Measurements from ENCODE around the gene FNDC11. TPM values are rescaled to one million over a fixed set of nuclear protein-coding genes. Genes with fewer than 3 reads are reported as not detected.

Gene FNDC11
- total RNA-seq, 1 experiment from 2014 or later, result not detected

DNA sequence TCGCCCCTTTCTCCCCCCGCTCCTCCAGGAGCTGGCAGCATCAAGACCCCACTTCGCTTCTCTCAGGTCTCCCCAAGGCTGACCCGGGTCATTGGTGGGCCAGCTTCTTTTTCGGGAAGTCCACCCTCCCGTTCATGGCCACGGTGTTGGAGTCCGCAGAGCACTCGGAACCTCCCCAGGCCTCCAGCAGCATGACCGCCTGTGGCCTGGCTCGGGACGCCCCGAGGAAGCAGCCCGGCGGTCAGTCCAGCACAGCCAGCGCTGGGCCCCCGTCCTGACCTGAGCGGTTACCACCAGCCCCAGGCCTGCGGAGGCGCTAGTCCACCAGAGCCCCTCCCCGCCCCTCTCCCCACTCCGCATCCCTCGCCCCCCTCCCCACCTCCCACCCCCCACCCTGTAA is 32.4 kb upstream of the FNDC11 start:
- Histone ChIP-seq H3K27me3 (peaks cover 3% of the 10 kb centered on the region), H3K4me3 (peak overlapping the region; percentile 95), H3K9me3 (no peaks in the 10 kb centered on the region), H3K36me3 (peaks cover 25% of the 10 kb centered on the region)
- DNase-seq, result no peak

DNA sequence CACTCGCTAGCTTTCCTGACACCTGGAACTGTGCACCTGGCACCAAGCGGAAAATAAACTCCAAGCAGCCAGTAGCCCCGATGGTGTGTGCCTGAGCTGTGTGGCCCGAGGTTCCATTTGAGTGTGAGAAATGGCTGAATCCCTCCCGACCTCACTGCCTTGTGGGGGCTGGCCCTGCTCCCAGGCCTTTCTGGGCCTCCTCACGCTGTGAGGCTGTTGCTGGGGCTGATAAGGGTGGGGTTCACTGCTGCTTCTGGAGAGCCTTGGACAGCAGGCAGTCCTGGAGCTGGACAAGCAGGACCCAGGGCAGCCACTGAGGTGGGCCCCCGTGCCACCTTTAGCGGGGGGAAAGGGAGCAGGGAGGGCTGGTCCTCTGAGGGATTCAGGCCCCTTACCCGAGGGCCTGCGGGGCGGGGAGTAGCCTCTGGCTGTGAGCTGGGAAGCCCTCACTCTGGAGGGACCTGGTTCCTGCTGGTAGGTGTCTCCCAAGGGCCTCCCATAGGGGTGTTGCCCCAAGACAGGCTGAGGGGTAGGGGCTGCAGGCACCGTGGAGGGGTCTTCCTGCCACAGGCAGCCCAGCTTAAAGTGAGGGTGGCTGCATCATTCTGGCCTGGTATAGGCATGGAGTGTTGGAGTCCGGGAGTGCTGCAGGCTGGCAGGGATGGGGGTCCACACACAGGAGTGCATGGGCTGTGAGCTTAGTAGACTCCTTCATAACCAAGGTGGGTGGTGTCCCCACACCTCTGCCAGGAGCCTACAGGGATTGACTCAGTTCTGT is 31.7 kb upstream of the FNDC11 start:
- no peak for DNase-seq
- H3K36me3 ChIP-seq, result peaks cover 25% of the 10 kb centered on the region
- H3K27me3 ChIP-seq, result no peaks in the 10 kb centered on the region; the same call in 1 of the 2 replicates
- no peak overlapping the region for H3K4me3 ChIP-seq
- H3K9me3 ChIP-seq, result no peaks in the 10 kb centered on the region

DNA sequence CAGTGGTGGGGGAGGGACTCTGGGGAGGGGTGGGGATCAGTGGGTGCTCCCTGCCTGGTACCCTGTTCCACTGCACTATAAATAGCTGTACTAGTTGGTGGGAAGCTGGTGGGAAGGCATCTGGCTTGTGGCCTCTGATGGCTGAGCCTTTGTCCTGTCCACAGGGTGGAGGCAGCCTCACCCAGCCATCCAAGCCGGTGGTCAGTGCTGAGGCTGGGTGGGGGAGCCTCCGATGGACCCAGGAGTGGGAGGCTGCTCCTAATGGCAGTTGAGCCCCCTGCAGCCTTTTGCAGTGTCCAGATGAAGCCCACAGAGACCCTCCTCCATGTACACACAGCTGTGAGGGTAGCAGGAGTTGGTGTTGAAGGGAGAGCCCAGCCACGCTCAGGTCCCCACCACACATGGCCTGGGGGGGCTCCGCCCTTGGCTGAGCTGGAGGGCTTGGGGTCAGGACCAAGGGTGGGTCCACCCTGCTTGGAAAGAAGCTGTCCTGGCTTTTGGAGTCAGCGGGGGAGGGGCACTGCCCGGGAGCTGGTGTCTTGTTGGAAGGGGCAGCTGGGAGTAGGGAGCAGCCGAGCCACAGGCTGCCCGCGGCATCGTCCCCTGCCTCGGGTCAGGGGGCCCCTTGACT is 30.9 kb upstream of the FNDC11 start:
- DNase-seq, result no peak
- Histone ChIP-seq H3K36me3 (peaks cover 25% of the 10 kb centered on the region), H3K9me3 (no peaks in the 10 kb centered on the region), H3K4me3 (no peak overlapping the region), H3K27me3 (no peaks in the 10 kb centered on the region; the same call in 1 of the 2 replicates)

DNA sequence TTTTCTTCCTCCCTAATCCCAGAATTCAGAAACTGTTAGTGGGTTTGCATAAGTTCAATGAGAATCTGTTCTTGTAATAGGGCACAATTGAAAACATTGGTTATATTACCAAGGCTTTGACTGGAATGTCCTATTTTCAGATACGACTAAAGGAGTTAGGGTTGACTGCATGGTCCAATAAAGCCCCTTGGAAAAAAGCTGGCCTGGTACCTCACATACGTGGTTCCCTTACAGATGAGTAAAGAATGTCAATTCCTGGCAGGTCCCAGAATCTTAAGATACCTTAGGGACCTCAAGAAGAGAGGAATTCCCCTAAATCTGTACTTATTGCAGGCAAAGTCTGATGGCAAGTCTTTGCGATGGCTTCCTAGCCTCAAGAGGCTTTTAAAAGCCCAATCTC is 28.8 kb upstream of the FNDC11 start:
- Histone ChIP-seq H3K27me3 (no peaks in the 10 kb centered on the region), H3K9me3 (no peaks in the 10 kb centered on the region), H3K4me3 (no peak overlapping the region), H3K36me3 (peaks cover 25% of the 10 kb centered on the region)
- DNase-seq, result no peak

DNA sequence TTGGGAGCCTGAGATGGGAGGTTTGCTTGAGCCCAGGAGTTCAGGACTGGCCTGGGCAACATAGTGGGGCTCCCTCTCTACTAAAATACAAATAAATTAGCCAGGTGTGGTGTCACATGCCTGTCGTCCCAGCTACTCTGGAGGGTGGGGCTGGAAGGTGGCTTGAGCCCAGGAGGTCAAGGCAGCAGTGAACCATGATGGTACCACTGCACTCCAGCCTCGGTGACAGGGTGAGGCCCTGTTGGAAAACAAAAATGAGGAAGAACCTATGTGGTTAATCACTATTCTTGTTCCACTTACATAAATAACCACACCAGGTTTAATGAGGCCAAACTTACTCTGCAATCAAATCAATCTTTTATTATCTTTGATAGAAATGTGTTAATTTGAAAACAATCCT is 28.0 kb upstream of the FNDC11 start:
- Histone ChIP-seq H3K4me3 (no peak overlapping the region), H3K9me3 (no peaks in the 10 kb centered on the region), H3K36me3 (peaks cover 25% of the 10 kb centered on the region), H3K27me3 (no peaks in the 10 kb centered on the region)
- DNase-seq, result no peak

DNA sequence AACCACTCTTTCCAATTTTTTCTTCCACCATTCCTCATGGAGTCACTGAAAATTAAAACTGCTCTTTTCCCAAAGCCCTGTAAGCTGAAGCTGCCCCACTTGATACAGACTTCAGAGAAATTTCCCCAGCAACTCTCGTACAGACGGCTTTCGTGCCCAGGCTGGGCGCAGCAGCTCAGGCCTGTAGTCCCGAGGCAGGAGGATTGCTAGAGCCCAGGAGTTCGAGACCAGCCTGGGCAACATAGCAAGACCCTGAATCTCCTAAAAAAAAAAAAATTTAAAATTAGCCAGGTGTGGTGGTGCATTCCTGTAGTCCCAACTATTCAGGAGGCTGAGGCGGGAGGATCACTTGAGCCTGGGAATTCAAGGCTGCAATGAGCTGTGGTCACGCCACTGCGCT is 26.8 kb upstream of the FNDC11 start:
- DNase-seq, result no peak
- Histone ChIP-seq H3K9me3 (no peaks in the 10 kb centered on the region), H3K27me3 (no peaks in the 10 kb centered on the region), H3K4me3 (no peak overlapping the region), H3K36me3 (peaks cover 16% of the 10 kb centered on the region)

DNA sequence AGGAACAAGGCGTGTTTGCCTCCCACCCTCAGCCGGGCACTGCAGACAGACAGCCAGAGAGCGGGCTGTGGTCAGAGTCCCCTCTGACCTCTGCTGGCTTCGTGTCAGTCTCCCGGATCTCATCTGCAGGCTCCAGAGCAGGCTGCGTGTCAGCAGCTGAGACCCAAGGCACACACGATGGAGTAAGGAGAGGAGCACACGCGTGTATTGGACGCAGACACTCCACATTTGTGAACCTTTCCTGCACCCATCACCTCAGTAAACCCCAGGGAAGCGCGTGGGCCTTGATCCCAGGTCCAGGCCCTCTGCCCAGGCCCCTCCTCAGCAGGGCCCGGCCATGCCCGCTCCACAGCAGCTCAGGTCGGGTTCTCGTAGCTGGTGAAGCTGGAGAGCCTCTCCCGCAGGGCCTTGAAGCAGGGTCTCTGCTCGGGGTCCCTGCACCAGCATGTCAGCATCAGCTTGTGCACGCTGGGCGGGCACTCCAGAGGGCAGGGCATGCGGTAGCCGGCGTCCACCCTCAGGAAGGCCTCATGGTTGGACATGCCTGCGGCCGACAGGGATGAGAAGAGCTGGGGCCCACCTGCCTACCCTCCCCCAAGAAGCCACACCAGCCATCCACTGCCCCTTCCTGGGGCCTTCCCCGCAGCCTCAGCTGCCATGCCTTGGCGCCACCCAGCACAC is 24.6 kb upstream of the FNDC11 start:
- DNase-seq, result no peak
- no peaks in the 10 kb centered on the region for H3K9me3 ChIP-seq

DNA sequence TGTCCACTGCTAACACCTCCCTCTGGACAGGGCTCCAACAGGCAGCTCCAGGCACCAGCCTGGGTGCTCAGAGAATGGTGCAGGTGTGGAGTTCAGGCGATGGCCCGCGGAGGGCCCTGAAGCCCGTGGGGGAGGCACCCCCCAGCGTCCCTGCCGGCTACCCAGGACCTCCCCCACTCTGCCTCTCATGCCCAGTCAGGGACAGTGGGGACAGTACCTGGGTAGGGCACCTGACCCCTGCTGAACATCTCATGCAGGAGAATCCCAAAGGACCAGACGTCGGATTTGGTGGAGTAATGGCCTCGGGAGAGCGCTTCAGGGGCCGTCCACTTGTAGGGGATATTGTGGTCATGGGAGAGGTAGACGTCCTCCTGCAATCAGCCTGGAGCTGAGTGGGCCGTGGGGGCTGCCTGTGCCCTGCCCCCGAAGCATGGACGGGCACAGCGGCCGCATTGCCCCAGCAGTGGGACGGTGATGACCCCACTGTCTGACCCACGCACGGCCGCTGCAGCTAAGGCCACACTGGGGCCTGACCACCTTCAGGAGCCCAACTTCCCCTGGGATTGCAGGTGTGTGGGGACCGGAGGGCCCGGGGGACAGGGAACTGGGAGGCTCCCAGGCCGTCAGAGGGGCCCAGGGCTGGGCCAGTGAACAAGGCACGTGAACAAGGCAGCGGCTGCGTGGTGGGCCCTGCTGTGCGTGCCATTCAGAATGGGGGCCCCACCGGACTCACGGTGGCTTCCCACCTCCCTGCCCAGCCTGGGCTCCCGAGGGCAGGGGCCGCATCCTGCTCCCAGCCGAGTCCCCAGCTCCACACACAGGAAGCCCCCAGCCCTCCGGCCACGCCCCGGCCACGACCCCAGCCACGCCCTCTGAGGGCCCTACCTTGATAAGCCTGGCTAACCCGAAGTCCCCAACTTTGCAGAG is 23.8 kb upstream of the FNDC11 start:
- DNase-seq, result no peak
- Histone ChIP-seq H3K4me3 (no peak overlapping the region), H3K9me3 (no peaks in the 10 kb centered on the region), H3K36me3 (no peaks in the 10 kb centered on the region), H3K27me3 (no peaks in the 10 kb centered on the region)

More for the DNA sequence above, 24.6 kb upstream of the FNDC11 start:
- H3K4me3 ChIP-seq, result no peak overlapping the region
- no peaks in the 10 kb centered on the region for H3K36me3 ChIP-seq
- no peaks in the 10 kb centered on the region for H3K27me3 ChIP-seq

DNA sequence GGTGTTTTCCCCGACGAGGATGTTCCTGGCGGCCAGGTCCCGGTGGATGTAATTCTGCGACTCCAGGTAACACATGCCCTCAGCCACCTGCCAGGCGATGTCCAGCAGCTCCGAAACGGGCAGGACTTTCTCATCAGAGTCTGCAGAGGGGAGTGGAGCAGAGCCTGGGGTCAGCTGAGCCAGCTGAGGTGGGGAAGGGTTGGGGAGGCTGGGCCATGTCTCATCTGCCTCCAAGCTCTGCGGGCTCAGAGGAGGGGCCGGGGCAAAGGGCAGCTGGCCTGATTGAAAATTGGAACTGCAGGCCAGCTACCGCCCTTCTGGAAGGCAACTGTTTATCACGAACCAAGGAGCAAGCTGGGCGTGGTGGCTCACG is 23.2 kb upstream of the FNDC11 start:
- Histone ChIP-seq H3K4me3 (no peak overlapping the region), H3K27me3 (no peaks in the 10 kb centered on the region), H3K36me3 (no peaks in the 10 kb centered on the region), H3K9me3 (no peaks in the 10 kb centered on the region)
- DNase-seq, result no peak

DNA sequence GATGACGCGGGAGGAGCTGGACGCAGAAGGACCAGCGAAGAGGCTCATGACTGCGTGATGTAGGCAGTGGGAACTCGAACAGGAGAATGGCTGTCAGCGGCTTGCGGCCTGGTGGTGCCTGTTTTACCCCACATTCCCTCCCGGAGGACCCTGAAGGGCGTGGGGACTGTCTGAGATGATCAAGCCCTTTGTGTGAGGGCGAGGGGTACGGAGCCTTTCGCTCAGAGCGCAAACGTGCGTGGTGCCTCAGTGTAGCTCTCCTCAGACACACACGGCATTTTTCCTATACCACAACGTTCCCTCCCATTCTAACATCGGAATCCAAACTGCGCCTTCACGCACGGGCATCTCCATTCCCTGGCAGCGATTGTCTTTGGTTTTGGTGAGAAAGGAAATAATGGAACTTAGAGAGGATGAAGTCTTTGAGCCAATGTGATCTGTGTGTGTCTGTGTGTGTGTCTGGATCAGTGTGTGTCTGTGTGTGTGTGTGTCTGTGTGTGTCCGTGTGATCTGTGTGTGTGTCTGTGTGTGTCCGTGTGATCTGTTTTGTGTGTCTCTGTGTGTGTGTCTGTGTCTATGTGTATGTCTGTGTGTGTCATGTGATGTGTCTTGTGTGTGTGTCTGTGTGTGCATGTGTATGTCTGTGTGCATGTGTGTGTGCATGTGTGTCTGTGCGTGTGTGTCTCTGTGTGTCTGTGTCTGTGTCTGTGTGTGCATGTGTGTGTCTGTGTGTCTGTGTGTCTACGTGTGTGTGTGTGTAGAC is 22.1 kb upstream of the FNDC11 start:
- no peak for DNase-seq
- H3K4me3 ChIP-seq, result no peak overlapping the region

DNA sequence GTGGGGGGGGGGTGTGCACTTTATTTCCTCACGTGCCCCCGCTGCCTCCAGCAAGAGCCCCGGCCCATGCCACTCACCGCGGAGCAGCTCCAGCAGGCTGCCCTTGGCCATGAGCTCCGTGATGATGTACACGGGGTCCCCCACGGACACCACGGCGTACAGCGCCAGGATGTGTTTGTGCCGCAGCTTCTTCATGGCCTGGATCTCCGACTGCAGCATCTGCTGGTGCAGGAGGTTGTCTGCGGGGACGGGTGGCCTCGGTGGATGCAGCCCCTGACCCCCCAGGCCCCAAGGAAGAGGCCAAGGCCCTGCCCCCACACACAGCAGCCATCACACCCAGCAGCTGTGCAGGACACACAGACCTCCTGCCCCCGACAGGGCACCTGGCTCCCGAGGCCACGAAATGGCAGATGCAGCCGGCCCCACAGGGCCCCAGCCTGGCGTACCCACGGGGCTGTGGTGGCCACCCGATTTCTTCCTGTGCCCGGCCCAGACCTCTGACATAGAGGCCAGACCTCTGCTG is 21.4 kb upstream of the FNDC11 start:
- no peaks in the 10 kb centered on the region for H3K9me3 ChIP-seq
- DNase-seq, result no peak
- no peaks in the 10 kb centered on the region for H3K27me3 ChIP-seq
- H3K36me3 ChIP-seq, result no peaks in the 10 kb centered on the region
- no peak overlapping the region for H3K4me3 ChIP-seq

More for the DNA sequence above, 22.1 kb upstream of the FNDC11 start:
- Histone ChIP-seq H3K27me3 (no peaks in the 10 kb centered on the region), H3K36me3 (no peaks in the 10 kb centered on the region), H3K9me3 (no peaks in the 10 kb centered on the region)

DNA sequence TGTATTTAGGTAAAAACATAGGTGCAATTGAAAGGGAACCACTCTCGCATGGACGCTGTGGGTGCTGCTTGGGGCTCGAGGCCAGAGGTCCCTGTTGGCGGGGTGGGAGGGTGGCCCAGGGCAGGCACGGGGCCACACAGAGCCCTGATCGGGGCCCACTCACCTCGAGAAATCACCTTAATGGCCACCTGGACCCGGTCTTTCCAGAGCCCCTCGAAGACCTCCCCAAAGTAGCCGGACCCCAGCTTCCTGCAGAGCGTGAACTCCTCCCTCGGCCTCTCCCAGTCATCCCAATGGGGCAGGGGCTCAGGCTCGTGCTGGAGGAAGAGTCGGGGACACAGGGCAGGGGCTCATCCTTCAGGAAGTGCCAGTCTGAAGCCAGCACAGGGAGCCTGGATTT is 20.6 kb upstream of the FNDC11 start:
- no peak for DNase-seq
- Histone ChIP-seq H3K36me3 (no peaks in the 10 kb centered on the region), H3K9me3 (no peaks in the 10 kb centered on the region), H3K4me3 (no peak overlapping the region), H3K27me3 (no peaks in the 10 kb centered on the region)

DNA sequence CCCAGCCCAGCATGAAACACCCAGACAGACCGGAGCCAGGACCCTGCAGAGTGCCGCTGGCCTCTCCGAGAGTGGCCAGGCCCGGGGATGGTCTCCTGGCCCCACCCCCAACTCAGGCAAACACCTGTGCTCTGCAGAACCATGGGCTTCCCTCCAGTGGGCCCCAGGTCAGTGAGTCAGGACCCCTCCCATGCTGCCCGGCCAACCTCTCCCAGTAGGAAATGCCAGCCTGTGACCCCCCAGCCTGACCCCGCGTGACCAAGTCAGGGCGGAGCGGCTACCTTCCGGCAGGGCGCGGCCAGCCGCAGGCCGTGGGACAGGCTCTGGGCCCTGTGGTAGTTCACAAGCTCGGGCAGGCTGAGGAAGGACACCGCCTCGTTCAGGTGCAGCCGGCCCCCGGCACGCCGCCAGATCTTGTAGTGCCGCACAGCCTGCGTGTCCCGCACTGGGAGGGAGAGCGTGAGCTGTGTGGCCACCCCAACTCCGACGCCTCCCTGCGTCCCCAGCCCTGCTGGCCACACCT is 20.0 kb upstream of the FNDC11 start:
- H3K27me3 ChIP-seq, result no peaks in the 10 kb centered on the region
- no peak overlapping the region for H3K4me3 ChIP-seq
- no peaks in the 10 kb centered on the region for H3K9me3 ChIP-seq
- DNase-seq, result no peak
- H3K36me3 ChIP-seq, result no peaks in the 10 kb centered on the region

DNA sequence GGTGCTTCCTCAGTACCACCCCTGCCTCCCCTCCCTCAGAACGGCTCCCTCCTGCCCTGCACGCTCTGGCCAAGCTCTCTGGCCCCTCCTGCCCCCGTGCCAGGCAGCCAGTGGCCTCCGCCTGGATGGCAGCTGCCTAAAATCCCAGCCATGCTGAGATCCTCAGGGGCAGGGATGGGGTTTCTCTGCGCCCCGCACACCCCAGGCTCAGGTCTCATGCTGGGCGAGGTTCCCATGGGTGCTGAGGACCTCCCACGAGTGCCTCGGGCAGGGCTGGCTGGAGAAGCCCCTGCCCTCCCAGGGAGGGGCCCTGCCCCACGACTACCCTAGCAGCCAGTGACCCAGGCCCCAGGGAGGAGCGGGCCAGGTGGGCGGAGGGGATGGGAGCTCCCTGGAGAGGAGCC is 19.5 kb upstream of the FNDC11 start:
- Histone ChIP-seq H3K27me3 (no peaks in the 10 kb centered on the region), H3K36me3 (no peaks in the 10 kb centered on the region), H3K9me3 (no peaks in the 10 kb centered on the region), H3K4me3 (no peak overlapping the region)
- DNase-seq, result no peak

DNA sequence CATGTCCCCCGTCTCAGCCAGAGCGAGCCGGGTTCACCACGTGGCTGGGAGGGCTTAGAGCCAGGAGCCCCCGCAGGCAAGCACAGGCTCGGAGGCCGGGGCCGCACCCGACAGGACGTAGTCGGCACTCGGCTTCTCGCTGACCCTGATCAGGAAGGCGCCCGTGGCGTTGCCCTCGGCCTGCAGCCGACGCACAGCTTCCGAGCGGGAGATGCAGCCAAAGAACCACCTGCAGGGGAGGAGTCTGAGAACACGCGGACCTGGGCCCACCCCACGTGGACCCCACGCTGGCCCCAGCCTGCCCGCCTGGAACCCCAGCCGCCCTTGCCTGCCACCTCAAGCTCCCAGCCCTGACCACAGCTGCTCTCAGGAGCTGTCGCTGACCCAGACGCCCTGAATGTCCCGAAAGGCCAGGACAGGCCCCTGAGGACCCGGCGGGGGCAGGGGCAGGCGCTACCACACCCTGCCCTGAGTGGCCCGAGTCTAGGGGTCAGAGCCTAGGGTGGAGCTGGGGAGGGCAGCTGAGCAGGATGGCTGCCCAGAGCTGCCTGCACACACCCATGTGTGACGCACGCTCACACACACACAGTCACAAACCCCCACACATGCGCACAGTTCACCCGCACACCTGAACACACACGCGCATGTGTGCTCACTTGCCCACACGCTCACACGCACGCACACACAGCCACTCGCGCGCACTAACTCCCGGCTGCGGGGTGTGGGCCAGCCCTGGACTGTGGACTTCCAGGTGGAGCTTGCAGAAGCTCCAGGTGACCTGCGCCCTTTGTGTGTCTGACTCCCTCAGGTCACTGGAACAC is 18.9 kb upstream of the FNDC11 start:
- Histone ChIP-seq H3K9me3 (no peaks in the 10 kb centered on the region), H3K36me3 (no peaks in the 10 kb centered on the region), H3K27me3 (no peaks in the 10 kb centered on the region), H3K4me3 (no peak overlapping the region)
- DNase-seq, result no peak

Measured in MG63 (cell line).